Stimulated activated CD8-positive, alpha-beta memory T cell treated with anti-CD3 and anti-CD28 coated beads, Interleukin-2, amount 100 ng/mL, for 48 hours (primary cell): ENCODE results near the gene TRAP1.

ENCODE experiments used
- DNase-seq, 2 donors: peaks; one replicate each; pipeline ENCODE4 v3.0.0-alpha.2; 2020; ENCODE audit warnings: low read depth in 2 of 2

TRAP1 gene

GRCh38 chr16:3717235-3718018 lies at the start of gene TRAP1:
TSS of gene TRAP1 (minus strand) at chr16:3717524. CDS start at chr16:3717508, 16 bp downstream.
- peak; percentile 89 for DNase-seq

- no peak for DNase-seq
These were observed 48.9 kb upstream of the TRAP1 start for GRCh38 chr16:3766177-3766576.

DNA sequence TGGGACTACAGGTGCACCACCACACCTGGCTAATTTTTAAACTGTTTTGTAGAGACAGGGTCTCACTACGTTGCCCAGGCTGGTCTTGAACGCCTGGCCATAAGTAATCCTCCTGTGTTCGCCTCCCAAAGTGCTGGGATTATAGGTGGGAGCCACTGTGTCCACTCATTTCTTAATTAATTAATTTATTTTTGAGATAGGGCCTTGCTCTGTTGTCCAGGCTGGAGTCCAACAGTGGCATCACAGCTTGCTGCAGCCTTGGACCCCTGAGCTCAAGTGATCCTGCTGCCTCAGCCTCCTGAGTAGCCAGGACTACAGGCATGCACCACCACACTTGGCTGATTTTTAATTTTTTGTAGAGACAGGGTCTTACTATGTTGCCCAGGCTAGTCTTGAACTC lies 47.1 kb upstream of the TRAP1 start:
- DNase-seq: no peak

DNA sequence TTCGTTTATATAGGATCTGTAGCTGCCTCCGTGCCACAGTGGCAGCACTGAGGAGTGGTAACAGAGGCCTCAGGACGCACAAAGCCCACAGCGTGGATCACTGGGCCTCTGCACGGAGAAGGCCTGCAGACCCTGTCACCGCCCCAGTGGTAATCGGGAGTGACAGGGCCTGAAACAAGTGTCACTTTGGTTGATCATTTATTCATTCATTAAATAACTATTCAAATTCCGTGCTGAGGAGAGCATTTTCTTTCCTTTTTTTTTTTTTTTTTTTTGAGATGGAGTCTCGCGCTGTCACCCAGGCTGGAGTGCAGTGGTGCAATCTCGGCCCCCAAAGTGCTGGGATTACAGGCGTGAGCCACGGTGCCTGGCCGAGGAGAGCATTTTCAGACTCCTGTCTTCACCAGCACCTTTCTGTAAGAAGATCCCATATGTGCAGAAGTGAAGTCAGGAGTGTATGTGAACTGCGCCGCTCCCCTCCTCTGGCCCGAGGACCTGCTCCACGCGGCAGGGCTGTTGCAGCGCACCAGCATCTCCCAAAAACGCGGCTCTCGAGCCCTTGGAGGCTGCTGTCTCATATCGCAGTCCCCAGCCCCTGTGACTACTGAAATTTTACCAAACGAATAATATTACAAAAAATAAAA lies 44.9 kb upstream of the TRAP1 start:
- DNase-seq: no peak

DNA sequence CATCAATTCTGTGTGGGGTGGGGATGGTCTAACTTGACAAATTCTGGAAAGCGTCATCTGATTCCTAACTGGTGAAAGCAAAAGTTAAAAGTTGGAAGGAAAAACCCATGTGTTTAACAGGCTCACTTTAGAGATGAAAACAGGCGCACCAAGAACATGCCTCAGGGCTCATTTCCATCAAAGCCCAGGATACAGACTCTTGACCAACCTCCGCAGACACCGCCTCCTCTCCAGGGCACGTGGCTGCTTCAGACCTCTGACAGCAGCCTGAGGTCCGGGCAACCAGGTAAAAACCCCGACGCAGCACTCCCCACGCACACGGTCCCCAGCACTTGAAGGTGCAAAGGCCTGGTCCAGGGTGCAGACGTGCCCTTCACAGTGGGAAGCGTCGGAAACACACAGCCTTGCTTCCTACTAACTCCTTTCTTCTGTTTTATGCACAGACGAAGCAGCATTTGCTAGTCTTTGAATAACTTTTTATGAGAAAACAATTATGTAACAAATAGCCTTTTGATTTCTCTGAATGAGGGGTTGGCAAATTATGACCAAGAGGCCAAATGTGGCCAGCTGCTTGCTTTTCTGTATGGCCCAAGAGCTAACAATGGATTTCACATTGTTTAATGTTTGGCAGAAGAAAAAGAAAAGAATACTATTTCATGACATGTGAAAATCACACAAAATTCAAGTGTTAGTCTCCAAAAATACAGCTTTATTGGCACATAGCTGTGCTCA lies 44.2 kb upstream of the TRAP1 start:
- no peak for DNase-seq

DNA sequence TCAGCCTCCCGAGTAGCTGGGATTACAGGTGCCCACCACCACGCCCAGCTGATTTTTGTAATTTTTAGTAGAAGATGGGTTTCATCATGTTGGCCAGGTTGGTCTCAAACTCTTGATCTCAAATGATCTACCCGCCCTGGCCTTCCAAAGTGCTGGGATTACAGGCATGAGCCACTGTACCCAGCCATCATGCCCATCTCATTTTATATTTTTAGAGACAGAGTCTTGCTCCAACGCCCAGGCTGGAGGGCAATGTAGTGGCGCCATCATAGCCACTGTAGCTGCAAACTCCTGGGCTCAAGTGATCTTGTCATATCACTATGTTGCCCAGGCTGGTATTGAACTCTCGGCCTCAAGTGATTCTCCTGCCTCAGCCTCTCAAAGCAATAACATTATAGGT lies 43.2 kb upstream of the TRAP1 start:
- no peak for DNase-seq

DNA sequence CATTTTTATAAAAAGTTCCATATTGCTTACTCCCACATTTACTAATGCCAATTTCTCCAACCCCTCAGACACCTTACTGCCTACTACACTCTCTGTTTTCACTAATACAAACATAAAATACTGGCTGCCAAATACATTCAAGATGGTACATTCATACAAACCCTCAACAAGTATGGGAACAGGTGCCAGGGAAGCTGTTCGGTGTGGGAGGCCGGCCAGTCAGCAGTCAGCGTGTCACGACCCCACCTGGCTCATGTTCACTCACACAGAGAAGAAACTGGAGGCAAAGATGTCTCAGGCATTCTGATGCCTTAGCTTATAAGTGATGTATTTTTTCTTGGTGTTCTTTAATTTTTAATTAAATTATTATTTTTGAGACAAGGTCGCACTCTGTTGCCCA lies 42.4 kb upstream of the TRAP1 start:
- DNase-seq: no peak

DNA sequence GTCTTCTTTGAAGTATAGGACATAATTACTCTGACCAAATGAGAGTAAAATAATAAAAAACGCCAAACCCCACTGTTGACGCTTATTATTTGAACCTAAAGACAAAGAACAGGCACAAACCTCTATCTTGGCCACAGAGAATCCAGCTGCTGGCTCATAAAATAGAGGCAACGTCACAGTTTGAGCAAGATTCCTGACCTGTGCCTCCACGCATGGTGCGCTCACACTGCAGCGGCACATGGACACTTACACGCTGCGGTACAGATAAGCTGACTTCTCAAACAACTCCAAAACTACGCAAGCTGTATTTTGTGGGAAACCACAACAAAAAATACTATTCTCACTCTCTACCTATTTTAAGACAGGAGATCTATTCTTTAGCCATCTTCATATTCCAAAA lies 38.8 kb upstream of the TRAP1 start:
- DNase-seq: no peak

DNA sequence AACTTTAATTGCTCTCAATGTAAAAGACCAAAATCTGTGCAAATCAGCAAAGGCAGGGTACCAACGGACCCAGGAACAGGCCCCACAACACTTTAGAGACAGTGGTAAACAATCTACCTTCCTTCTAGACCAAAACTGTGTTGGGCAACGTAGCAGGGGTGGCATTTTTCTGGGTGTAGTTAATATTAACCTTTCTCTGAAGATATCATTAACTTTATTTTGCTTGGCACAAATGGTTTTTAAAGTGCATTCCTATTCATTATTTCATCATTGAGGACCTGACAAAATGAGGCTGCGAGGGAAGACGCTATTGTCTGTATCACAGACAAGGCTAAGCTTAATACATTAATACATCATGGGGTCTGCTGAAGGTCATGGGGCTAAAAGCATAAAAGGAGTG lies 37.9 kb upstream of the TRAP1 start:
- no peak for DNase-seq

- no peak for DNase-seq
These were observed 37.4 kb upstream of the TRAP1 start for GRCh38 chr16:3754772-3755171.

- no peak for DNase-seq
These were observed 36.9 kb upstream of the TRAP1 start for GRCh38 chr16:3754081-3754703.

- DNase-seq: no peak
These were observed 35.7 kb upstream of the TRAP1 start for GRCh38 chr16:3752984-3753383.

- DNase-seq: no peak
These were observed 34.6 kb upstream of the TRAP1 start for GRCh38 chr16:3751878-3752277.

DNA sequence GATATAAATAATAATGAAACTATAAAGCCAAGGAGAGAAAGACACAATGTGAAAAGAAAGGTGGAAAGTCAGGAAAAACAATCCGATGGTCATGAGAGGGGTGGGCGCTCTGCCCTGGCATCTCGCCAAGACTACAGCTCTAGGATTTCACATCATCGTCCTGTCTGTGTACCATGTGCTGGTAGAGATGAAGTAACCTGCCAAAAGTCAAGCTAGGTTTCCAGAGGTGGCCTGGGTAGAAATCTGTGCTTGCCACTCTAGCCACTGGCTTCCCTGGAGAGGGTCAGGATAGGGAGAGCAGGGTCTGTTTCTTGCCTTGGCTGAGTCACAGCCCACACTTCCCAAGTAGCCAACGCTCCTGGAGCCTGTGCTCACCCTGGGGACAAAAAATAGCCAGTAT lies 31.0 kb upstream of the TRAP1 start:
- DNase-seq: no peak

GRCh38 chr16:3745751-3746355 lies 28.5 kb upstream of the TRAP1 start:
- DNase-seq: no peak

DNA sequence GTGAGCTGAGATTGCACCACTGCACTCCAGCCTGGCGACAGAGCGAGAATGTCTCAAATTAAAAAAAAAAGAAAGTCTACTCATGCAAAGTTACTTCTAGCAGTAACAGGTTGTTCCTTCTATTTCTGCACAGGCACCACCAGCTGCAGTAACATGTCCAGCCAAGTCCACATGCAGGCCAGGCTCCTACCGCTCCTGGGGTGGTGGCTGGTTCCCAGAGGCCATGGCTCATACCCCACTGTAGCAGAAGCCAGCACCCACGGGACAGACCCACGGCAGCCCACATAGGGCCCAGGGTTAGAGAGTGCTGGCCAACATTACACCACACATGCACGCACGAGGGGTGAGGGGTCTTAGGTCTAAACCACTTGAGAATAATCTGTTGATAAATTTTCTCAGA lies 26.7 kb upstream of the TRAP1 start:
- no peak for DNase-seq

GRCh38 chr16:3740934-3741333 lies 23.6 kb upstream of the TRAP1 start:
- no peak for DNase-seq

DNA sequence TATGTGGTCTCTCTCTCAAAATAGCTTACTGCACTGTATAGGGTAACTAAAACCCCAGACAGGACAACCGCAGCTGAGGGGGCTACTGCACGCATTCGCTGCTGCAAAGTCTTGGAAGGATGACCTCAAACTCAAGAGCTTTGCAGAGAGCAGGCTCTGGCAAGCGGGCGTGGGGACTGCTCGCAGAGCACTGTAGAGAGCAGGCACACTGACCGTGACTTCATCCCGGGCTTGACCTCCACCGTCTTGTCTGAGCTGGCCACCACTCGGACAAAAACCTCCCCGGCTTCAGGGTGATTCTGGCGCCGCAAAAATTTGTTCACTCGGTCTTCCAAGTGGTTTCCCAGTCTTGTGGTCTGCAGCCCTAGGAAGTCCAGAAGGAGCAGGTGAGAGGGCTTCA lies 22.9 kb upstream of the TRAP1 start:
- no peak for DNase-seq

DNA sequence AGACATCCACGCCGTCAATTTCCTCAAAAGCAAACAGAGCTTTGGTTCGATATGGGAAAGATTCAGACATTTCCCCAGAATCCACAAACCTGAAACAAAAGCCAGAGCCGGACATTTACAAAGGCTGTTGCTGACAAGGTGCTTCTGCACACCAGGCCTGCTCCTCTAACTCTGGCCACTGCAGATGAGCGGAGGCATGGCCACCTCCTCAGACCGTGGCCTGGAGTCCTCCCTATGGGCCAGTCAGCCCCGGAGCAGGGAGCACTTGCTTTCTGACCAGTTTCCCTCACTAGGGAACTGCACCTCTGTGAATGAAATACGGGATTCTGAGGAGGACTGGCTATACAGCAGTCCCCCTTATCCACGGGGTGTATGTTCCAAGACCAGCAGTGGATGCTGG lies 22.3 kb upstream of the TRAP1 start:
- DNase-seq: no peak

DNA sequence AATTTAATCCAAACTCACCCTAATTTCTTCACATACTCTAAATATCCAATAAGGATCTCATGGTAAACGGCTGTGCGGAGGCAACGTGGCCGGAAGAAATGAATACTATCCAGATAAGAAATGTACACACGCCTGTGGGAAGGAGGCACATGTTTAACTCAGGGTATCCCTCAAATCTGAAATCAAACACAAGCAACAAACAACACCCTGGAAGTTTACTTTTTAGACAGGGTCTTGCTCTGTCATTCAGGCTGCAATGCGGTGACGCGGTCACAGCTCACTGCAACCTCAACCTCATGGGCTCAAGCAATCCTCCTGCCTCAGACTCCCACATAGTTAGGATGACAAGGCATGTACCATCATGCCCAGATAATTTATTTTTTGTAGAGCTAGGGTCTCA lies 21.2 kb upstream of the TRAP1 start:
- no peak for DNase-seq

DNA sequence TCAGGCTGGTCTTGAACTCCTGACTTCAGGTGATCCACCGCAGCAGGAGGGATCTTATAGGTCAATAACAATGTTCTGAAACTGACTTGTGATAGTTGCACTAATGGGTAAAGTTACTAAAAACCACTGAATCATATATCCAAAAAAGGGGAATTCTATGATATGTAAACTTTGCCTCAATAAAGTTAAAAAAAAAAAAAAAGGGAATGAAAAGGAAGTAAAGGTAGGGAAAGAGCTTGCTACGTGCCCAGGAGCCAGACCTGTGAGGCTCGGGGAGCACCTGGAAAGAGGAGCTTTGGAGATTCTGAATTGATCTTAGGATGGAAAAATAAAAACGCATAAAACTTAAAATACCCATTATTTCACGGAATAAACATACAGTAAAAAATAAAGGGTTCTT lies 20.8 kb upstream of the TRAP1 start:
- no peak for DNase-seq

DNA sequence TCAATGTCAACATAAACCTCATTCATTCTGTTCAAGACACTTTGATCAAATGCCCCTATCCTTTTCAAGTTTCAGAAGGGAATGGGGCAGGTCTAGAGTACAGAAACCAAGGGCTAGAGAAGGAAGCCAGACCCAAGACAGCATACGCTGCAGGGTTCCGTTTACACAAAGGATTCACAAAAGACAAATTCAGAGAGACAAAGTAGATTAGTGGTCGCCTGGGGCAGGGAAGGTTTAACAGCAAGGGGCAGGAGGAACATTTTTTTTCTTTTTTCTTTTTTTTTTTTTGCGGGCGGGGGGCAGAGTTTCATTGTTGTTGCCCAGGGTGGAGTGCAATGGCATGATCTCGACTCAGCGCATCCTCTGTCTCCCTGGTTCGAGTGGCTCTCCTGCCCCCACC lies 19.9 kb upstream of the TRAP1 start:
- no peak for DNase-seq
